GM19372 (cell line): ENCODE measurements around the gene ARHGEF7.

ENCODE experiments used
- ATAC-seq: cut with Tn5 transposase; IDR thresholded peaks from one replicate; pipeline ENCODE4 v1.9.1; 2021; ENCODE audit warnings: mild to moderate bottlenecking, low read depth, moderate library complexity; ENCODE audit not compliant: unreplicated experiment

Gene ARHGEF7

GRCh38 chr13:111317571-111318345 is 202.6 kb downstream of the ARHGEF7 start:
- ATAC-seq = no peak

GRCh38 chr13:111318386-111318785 is 203.3 kb downstream of the ARHGEF7 start:
- no peak for ATAC-seq

- ATAC-seq = no peak
These were observed 204.4 kb downstream of the ARHGEF7 start for GRCh38 chr13:111319521-111319920.

GRCh38 chr13:111319998-111320911 is 205.1 kb downstream of the ARHGEF7 start, which contains the start of gene TEX29:
TSS of gene TEX29 (plus strand) at chr13:111320642. CDS start at chr13:111320891, 249 bp downstream.
- ATAC-seq = no peak

- no peak for ATAC-seq
These were observed 207.1 kb downstream of the ARHGEF7 start for GRCh38 chr13:111322001-111322915.

GRCh38 chr13:111322916-111323331 is 207.8 kb downstream of the ARHGEF7 start:
- no peak for ATAC-seq

GRCh38 chr13:111323549-111323948 is 208.4 kb downstream of the ARHGEF7 start:
- no peak for ATAC-seq

GRCh38 chr13:111323950-111324651 is 209.0 kb downstream of the ARHGEF7 start:
- ATAC-seq = no peak

GRCh38 chr13:111324736-111325135 is 209.6 kb downstream of the ARHGEF7 start:
- no peak for ATAC-seq

- no peak for ATAC-seq
These were observed 210.2 kb downstream of the ARHGEF7 start for GRCh38 chr13:111325146-111325890.

GRCh38 chr13:111325941-111326620 is 211.0 kb downstream of the ARHGEF7 start:
- no peak for ATAC-seq

GRCh38 chr13:111326621-111326965 is 211.5 kb downstream of the ARHGEF7 start:
- no peak for ATAC-seq

GRCh38 chr13:111326981-111327642 is 212.0 kb downstream of the ARHGEF7 start:
- no peak for ATAC-seq

- no peak for ATAC-seq
These were observed 212.8 kb downstream of the ARHGEF7 start for GRCh38 chr13:111327730-111328573.

GRCh38 chr13:111328574-111329410 is 213.7 kb downstream of the ARHGEF7 start:
- ATAC-seq = no peak

GRCh38 chr13:111329641-111330040 is 214.5 kb downstream of the ARHGEF7 start:
- no peak for ATAC-seq
